GM12874 (cell line): Measurements from ENCODE around the gene PHPT1.

ENCODE experiments used
- CTCF ChIP-seq: IDR thresholded peaks from 2 replicates; pipeline ENCODE4 v1.5.1; 2011; ENCODE audit warnings: low read depth, mild to moderate bottlenecking, control low read depth, low read length, moderate library complexity; ENCODE audit not compliant: insufficient read depth

Gene PHPT1

GRCh38 chr9:136898483-136899100 lies 49.4 kb downstream of the PHPT1 start:
- TF ChIP-seq CTCF: no peak

- no peak for TF ChIP-seq CTCF
These were observed 50.0 kb downstream of the PHPT1 start for GRCh38 chr9:136899196-136899595.

GRCh38 chr9:136900556-136900955 lies 51.3 kb downstream of the PHPT1 start:
- no peak for TF ChIP-seq CTCF
